H1 (cell line): ENCODE results near the gene ARHGAP42.

ENCODE experiments used
- NRF1 ChIP-seq: IDR thresholded peaks from 2 replicates; pipeline ENCODE4 v1.6.1; 2011; ENCODE audit warnings: mild to moderate bottlenecking, low read depth, low read length, improper control_type of control experiment
- TCF12 ChIP-seq: IDR thresholded peaks from 2 replicates; pipeline ENCODE4 v1.6.1; 2011; ENCODE audit warnings: low read depth, mild to moderate bottlenecking, low read length
- TEAD4 ChIP-seq: IDR thresholded peaks from 2 replicates; pipeline ENCODE4 v1.6.1; 2012; ENCODE audit warnings: low read depth, low read length, inconsistent platforms, mixed read lengths
- TF ChIP-seq, protein P1 (sequence below): IDR thresholded peaks from 2 replicates; pipeline ENCODE4 v1.6.1; 2011; ENCODE audit warnings: low read length, improper control_type of control experiment
- TF ChIP-seq, protein P2 (sequence below), 3 experiments: IDR thresholded peaks; 1 replicate in 2 of 3; 2 replicates in 1 of 3; pipeline versions ENCODE4 v1.5.1 to v1.6.1; 2011; ENCODE audit warnings: low read length in 3 of 3, mild to moderate bottlenecking in 3 of 3, inconsistent platforms in 2 of 3, low read depth in 1 of 3, moderate library complexity in 1 of 3; ENCODE audit not compliant: insufficient read depth in 1 of 3; ENCODE audit errors: control extremely low read depth in 1 of 3

GRCh38 chr11:100999756-101000155 is 312.7 kb downstream of the ARHGAP42 start:
- no peak for TF ChIP-seq TEAD4
- no peak for TF ChIP-seq NRF1
- TF ChIP-seq, protein P1, sequence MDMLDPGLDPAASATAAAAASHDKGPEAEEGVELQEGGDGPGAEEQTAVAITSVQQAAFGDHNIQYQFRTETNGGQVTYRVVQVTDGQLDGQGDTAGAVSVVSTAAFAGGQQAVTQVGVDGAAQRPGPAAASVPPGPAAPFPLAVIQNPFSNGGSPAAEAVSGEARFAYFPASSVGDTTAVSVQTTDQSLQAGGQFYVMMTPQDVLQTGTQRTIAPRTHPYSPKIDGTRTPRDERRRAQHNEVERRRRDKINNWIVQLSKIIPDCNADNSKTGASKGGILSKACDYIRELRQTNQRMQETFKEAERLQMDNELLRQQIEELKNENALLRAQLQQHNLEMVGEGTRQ, result no peak
- TF ChIP-seq, protein P2, sequence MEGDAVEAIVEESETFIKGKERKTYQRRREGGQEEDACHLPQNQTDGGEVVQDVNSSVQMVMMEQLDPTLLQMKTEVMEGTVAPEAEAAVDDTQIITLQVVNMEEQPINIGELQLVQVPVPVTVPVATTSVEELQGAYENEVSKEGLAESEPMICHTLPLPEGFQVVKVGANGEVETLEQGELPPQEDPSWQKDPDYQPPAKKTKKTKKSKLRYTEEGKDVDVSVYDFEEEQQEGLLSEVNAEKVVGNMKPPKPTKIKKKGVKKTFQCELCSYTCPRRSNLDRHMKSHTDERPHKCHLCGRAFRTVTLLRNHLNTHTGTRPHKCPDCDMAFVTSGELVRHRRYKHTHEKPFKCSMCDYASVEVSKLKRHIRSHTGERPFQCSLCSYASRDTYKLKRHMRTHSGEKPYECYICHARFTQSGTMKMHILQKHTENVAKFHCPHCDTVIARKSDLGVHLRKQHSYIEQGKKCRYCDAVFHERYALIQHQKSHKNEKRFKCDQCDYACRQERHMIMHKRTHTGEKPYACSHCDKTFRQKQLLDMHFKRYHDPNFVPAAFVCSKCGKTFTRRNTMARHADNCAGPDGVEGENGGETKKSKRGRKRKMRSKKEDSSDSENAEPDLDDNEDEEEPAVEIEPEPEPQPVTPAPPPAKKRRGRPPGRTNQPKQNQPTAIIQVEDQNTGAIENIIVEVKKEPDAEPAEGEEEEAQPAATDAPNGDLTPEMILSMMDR (IDR thresholded peaks at IDR 0.05; ENCODE audit: control extremely low read depth in 1 of 3, insufficient read depth in 1 of 3, low read depth in 1 of 3, low read length in 3 of 3), result no peak
- TF ChIP-seq TCF12, result no peak
